ENCODE results near the gene HDDC3.

HDDC3 gene

DNA sequence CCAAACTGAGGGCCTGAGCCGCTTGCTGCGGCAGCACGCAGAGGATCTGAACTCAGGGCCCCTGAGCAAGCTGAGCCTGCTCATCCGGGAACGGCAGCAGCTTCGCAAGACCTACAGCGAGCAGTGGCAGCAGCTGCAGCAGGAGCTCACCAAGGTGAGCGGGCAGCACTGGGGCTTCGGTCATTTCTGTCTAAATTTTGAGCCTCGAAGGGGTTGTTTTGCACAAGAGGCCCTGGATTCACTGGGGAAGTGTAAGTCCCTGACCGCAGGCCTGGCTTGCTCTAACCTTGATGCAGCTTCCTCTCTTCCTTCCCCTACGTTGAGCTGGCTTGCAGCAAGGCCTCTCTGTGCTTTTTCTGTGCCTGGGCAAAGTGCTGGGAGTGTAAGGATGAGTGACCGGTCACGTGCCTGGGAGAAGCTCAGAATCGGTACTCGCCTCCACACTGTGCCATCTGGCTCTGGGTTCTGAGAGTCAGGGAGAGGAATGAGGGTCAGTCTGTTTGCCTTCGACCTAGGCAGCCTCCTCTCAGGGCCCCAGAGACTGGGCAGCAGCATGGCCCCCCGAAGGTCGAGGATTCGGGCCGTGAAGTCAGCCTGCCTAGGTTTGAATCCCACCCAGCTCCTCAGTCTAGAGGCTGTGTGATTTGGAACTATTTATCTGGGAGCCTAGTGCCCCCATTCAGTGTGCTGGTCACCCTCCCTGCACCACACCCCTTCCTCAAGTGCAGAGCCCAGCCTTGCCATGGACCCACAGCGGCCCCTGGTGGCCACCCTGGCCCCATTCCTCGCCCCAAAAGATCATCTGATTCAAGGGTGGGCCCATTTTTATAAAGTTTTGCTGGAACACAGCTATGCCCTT lies 46.7 kb downstream of the HDDC3 start:
- no peak overlapping the region for H3K4me3 ChIP-seq (ENCODE audit: low read length)
- DNase-seq (ENCODE audit: low read depth): no peak

DNA sequence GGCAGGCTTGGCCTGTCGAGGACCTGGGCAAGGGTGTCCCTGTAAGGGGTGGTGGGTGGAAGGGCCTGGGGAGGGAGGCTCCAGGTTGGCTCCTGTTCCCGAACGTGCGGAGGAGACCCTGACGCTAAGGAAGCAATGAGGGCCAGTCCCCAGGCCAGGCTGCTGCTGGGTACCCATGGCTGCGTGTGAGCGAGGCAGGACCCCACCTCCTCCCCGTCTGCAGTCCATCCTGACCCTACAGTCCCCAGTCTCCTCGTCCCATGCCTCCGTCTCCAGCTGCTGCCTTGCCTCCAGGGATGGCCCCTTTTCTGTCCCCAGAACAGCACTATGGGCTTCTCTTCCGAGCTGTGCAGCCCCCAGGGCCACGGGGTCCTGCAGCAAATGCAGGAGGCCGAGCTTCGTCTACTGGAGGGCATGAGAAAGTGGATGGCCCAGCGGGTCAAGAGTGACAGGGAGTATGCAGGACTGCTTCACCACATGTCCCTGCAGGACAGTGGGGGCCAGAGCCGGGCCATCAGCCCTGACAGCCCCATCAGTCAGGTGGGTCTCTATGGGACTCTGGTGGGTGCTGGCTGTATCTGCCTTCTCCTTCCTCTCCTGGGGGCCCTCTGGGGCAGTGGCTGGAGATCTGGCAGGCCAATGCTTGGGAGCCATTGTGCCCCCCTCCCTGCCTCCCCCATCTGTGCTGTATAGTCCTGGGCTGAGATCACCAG lies 47.5 kb downstream of the HDDC3 start:
- TF ChIP-seq, protein P1, sequence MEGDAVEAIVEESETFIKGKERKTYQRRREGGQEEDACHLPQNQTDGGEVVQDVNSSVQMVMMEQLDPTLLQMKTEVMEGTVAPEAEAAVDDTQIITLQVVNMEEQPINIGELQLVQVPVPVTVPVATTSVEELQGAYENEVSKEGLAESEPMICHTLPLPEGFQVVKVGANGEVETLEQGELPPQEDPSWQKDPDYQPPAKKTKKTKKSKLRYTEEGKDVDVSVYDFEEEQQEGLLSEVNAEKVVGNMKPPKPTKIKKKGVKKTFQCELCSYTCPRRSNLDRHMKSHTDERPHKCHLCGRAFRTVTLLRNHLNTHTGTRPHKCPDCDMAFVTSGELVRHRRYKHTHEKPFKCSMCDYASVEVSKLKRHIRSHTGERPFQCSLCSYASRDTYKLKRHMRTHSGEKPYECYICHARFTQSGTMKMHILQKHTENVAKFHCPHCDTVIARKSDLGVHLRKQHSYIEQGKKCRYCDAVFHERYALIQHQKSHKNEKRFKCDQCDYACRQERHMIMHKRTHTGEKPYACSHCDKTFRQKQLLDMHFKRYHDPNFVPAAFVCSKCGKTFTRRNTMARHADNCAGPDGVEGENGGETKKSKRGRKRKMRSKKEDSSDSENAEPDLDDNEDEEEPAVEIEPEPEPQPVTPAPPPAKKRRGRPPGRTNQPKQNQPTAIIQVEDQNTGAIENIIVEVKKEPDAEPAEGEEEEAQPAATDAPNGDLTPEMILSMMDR (conservative IDR thresholded peaks at IDR 0.05; ENCODE audit: low read depth, low read length): no peak
- no peak for DNase-seq (ENCODE audit: low read depth)
- peak overlapping the region; percentile 41 for H3K4me3 ChIP-seq (ENCODE audit: low read length)

More for the DNA sequence above, 46.7 kb downstream of the HDDC3 start:
- TF ChIP-seq, protein P1 (conservative IDR thresholded peaks at IDR 0.05; ENCODE audit: low read depth, low read length): peak; percentile 99

DNA sequence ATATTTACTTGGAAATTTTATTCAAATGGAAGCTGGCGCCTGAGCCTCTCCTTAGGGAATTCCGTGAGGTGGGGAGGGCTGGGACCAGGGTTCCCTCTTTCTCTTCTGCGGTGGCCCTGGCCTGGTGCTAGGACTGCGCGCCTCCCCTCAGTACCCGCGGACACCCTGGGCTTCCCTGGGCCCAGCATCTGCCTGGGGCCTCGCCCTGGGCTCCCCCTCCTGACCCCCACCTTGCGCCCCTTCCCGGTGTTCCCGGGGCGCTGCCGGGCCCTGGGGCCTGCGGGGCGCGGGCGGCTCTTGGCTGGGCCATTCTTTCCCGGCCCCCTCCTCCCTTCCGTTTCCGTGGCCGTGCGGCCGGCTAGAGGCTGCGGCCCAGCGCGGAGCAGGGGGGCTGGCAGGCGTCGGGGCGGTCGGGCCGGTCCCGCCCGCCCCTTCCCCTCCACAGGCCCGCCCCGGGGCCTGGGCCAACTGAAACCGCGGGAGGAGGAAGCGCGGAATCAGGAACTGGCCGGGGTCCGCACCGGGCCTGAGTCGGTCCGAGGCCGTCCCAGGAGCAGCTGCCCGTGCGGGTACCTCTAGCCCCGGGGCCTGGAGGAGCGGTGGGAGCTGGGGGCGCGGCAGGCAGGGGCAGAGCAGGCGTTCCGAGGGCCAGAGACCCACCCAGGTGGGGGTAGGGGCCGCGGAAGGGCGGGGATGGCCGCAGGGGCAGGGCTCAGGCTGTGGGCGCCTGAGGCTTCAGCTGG lies 48.2 kb downstream of the HDDC3 start, which contains the start of gene FES:
Gene FES, plus strand, starts transcription at position 529 of the 743 bp plus-strand sequence. CDS start 542 bp downstream, outside the sequence.
- TF ChIP-seq, protein P1 (conservative IDR thresholded peaks at IDR 0.05; ENCODE audit: low read depth, low read length): no peak

DNA sequence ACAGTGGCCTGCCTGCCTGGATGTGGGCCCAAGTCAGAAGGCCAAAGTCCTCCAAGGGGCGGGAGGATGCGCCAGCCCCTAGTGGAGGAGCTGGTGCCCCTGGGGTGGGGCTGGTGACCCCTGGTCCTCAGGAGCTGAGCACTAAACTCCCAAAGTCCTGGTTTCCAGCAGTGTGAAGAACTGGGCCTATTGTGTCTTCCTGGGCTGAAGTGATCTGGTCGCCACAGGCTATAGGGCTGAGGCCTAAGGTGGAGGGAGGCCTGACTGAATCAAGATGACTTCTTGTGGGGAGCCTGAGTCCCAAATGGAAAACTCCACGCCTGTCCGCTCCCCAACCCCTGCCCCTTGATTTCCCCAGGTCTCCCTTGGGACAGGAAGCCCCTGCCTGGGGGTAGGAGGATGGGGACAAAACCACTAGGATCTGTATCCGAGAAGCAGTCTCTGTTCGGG lies 48.8 kb downstream of the HDDC3 start:
- TF ChIP-seq, protein P1 (conservative IDR thresholded peaks at IDR 0.05; ENCODE audit: low read depth, low read length): no peak
- peak overlapping the region; percentile 41 for H3K4me3 ChIP-seq (ENCODE audit: low read length)
- no peak for DNase-seq (ENCODE audit: low read depth)

More for the DNA sequence above, 48.2 kb downstream of the HDDC3 start, which contains the start of gene FES:
- H3K4me3 ChIP-seq (ENCODE audit: low read length): peak within 1 kb of the TSS; percentile 41
- no peak for DNase-seq (ENCODE audit: low read depth)

DNA sequence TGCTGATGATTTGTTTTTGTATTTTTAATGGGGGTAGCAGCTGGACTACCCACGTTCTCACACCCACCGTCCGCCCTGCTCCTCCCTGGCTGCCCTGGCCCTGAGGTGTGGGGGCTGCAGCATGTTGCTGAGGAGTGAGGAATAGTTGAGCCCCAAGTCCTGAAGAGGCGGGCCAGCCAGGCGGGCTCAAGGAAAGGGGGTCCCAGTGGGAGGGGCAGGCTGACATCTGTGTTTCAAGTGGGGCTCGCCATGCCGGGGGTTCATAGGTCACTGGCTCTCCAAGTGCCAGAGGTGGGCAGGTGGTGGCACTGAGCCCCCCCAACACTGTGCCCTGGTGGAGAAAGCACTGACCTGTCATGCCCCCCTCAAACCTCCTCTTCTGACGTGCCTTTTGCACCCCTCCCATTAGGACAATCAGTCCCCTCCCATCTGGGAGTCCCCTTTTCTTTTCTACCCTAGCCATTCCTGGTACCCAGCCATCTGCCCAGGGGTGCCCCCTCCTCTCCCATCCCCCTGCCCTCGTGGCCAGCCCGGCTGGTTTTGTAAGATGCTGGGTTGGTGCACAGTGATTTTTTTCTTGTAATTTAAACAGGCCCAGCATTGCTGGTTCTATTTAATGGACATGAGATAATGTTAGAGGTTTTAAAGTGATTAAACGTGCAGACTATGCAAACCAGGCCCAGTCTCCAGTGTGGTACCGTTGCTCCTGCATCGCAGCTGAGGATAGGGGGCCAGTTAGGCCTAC lies 49.4 kb downstream of the HDDC3 start:
- no peak for DNase-seq (ENCODE audit: low read depth)
- TF ChIP-seq, protein P1 (conservative IDR thresholded peaks at IDR 0.05; ENCODE audit: low read depth, low read length): no peak
- H3K4me3 ChIP-seq (ENCODE audit: low read length): no peak overlapping the region
